Stimulated activated naive CD8-positive, alpha-beta T cell treated with anti-CD3 and anti-CD28 coated beads, Interleukin-15, amount 100 ng/mL, for 72 hours (primary cell): ENCODE measurements around the gene ACAP2.
A peak's percentile ranks its signal among the peaks of the same experiment; 100 is the strongest.
"Not testable (repeated sequence)": the region's sequence is repeated elsewhere in the genome, so short reads cannot be mapped to it uniquely, and the experiment has no call there.

Experiments used
- ATAC-seq: fragments of 150-1000 bp; cut with Tn5 transposase; 2 replicates; pipeline ENCODE4 v1.10.0; 2021; ENCODE audit warnings: mild to moderate bottlenecking, moderate library complexity
- DNase-seq, 2 donors: peaks; one replicate each; pipeline ENCODE4 v3.0.0; 2021 to 2022
- H3K27ac Mint-ChIP-seq, 2 donors: one replicate each; pipeline ENCODE4 v1.8.0; 2022; ENCODE audit warnings: mild to moderate bottlenecking in 2 of 2, mixed read lengths in 2 of 2, moderate library complexity in 2 of 2
- H3K27me3 Mint-ChIP-seq: one replicate; pipeline ENCODE4 v1.8.0; 2022; ENCODE audit warnings: mixed read lengths
- H3K4me1 Mint-ChIP-seq: one replicate; pipeline ENCODE4 v1.8.0; 2022; ENCODE audit warnings: mild to moderate bottlenecking, mixed read lengths
- H3K4me3 Mint-ChIP-seq, 2 donors: one replicate each; pipeline ENCODE4 v1.8.0; 2022; ENCODE audit warnings: mild to moderate bottlenecking in 2 of 2, mixed read lengths in 2 of 2, moderate library complexity in 1 of 2
- H3K9me3 Mint-ChIP-seq, 2 donors: one replicate each; pipeline ENCODE4 v1.8.0; 2022; ENCODE audit warnings: mixed read lengths in 2 of 2

The ACAP2 gene, protein sequence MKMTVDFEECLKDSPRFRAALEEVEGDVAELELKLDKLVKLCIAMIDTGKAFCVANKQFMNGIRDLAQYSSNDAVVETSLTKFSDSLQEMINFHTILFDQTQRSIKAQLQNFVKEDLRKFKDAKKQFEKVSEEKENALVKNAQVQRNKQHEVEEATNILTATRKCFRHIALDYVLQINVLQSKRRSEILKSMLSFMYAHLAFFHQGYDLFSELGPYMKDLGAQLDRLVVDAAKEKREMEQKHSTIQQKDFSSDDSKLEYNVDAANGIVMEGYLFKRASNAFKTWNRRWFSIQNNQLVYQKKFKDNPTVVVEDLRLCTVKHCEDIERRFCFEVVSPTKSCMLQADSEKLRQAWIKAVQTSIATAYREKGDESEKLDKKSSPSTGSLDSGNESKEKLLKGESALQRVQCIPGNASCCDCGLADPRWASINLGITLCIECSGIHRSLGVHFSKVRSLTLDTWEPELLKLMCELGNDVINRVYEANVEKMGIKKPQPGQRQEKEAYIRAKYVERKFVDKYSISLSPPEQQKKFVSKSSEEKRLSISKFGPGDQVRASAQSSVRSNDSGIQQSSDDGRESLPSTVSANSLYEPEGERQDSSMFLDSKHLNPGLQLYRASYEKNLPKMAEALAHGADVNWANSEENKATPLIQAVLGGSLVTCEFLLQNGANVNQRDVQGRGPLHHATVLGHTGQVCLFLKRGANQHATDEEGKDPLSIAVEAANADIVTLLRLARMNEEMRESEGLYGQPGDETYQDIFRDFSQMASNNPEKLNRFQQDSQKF

GRCh38 chr3:195442573-195443390 lies at the start of gene ACAP2:
TSS of gene ACAP2 (minus strand) at chr3:195443020. CDS start at chr3:195442847, 173 bp downstream.
- H3K27ac Mint-ChIP-seq, result peak within 1 kb of the TSS; percentile 90 to 97
- ATAC-seq (peak; percentile 94), DNase-seq (peak; percentile 99 to 100)
- H3K27me3 Mint-ChIP-seq, result no peaks in the 10 kb centered on the region
- peaks cover 59% of the 10 kb centered on the region for H3K4me1 Mint-ChIP-seq
- H3K9me3 Mint-ChIP-seq, result no peaks in the 10 kb centered on the region
- peak within 1 kb of the TSS; percentile 95 to 96 for H3K4me3 Mint-ChIP-seq

- DNase-seq (no peak), ATAC-seq (no peak)
- no peak overlapping the region for H3K4me3 Mint-ChIP-seq
- H3K27me3 Mint-ChIP-seq, result peaks cover 22% of the 10 kb centered on the region
- no peaks in the 10 kb centered on the region for H3K4me1 Mint-ChIP-seq
- no peaks in the 10 kb centered on the region for H3K9me3 Mint-ChIP-seq
- no peak overlapping the region for H3K27ac Mint-ChIP-seq
Observed at GRCh38 chr3:195475614-195476013, 32.8 kb upstream of the ACAP2 start.

DNA sequence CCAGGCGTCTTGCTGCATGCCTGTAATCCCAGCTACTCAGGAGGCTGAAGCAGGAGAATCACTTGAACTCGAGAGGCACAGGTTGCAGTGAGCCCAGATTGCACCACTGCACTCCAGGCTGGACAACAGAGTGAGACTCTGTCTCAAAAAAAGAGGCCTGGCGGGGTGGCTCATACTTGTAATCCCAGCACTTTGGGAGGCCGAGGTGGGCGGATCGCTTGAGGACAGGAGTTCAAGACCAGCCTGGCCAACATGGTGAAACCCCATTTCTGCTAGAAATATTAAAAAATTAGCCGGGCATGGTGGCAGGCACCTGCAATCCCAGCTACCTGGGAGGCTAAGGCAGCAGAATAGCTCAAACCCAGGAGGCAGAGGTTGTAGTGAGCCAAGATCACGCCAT lies 32.3 kb upstream of the ACAP2 start:
- ATAC-seq, H3K4me3 Mint-ChIP-seq, H3K27ac Mint-ChIP-seq, H3K9me3 Mint-ChIP-seq, DNase-seq, H3K4me1 Mint-ChIP-seq: not testable (repeated sequence)
- H3K27me3 Mint-ChIP-seq, result peaks cover 22% of the 10 kb centered on the region

DNA sequence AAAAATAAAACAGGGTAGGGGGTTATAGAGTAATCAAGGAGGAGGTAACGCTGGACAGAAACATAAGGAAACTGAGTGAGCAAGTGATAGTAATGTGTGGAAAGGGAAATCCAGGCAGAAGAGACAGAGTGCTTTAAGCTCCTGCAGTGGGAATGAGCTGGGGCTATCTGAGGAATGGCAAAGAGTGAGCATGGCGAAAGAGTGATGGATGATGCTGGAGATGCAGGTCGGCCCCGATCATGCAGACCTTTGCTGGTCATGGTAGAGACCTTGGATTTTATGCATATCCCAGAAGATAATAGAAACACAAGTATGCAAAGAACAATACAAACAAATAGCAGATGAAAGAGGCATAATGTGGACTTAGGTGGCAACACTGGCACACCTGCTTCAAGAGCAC lies 26.0 kb upstream of the ACAP2 start:
- peak overlapping the region in 1 of 2 donors; percentile 45 for H3K4me3 Mint-ChIP-seq
- peak overlapping the region; percentile 86 to 90 for H3K27ac Mint-ChIP-seq
- DNase-seq, result no peak
- no peaks in the 10 kb centered on the region for H3K27me3 Mint-ChIP-seq
- peaks cover 17% of the 10 kb centered on the region for H3K4me1 Mint-ChIP-seq
- H3K9me3 Mint-ChIP-seq, result peaks cover 16 to 31% of the 10 kb centered on the region in 2 donors
- ATAC-seq, result no peak

DNA sequence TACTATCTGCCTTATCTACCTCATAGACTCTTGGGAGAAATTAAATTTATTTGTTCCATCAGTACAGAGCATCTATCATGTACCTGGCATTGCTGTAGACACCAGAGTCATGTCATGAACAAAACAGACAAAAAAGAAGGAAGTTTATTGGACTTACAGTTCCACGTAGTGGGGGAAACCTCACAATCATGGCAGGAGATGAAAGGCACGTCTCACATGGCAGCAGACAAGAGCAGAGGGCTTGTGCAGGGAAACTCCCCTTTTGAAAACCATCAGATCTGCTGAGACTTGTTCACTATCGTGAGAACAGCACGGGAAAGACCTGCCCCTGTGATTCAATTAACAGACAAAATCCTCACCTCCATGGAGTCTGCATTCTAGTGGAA lies 25.6 kb upstream of the ACAP2 start:
- ATAC-seq (peak; percentile 71), DNase-seq (peak in 1 of 2 donors; percentile 36)
- Mint-ChIP-seq H3K9me3 (peaks cover 16 to 31% of the 10 kb centered on the region in 2 donors), H3K27ac (peak overlapping the region; percentile 86 to 90), H3K4me1 (peaks cover 17% of the 10 kb centered on the region), H3K27me3 (no peaks in the 10 kb centered on the region), H3K4me3 (peak overlapping the region; percentile 27 to 45)

GRCh38 chr3:195467641-195468390 lies 25.0 kb upstream of the ACAP2 start:
- Mint-ChIP-seq H3K27ac (peak overlapping the region; percentile 86 to 90), H3K9me3 (peaks cover 16 to 31% of the 10 kb centered on the region in 2 donors), H3K4me3 (peak overlapping the region; percentile 27 to 45), H3K4me1 (peaks cover 17% of the 10 kb centered on the region), H3K27me3 (no peaks in the 10 kb centered on the region)
- DNase-seq (peak in 1 of 2 donors; percentile 21), ATAC-seq (peak; percentile 96)

- no peak overlapping the region for H3K4me3 Mint-ChIP-seq
- peaks cover 16 to 31% of the 10 kb centered on the region in 2 donors for H3K9me3 Mint-ChIP-seq
- H3K27me3 Mint-ChIP-seq, result no peaks in the 10 kb centered on the region
- no peak for DNase-seq
- H3K4me1 Mint-ChIP-seq, result peaks cover 17% of the 10 kb centered on the region
- ATAC-seq, result no peak
- peak overlapping the region in 1 of 2 donors; percentile 73 for H3K27ac Mint-ChIP-seq
Observed at GRCh38 chr3:195466251-195466650, 23.4 kb upstream of the ACAP2 start.

DNA sequence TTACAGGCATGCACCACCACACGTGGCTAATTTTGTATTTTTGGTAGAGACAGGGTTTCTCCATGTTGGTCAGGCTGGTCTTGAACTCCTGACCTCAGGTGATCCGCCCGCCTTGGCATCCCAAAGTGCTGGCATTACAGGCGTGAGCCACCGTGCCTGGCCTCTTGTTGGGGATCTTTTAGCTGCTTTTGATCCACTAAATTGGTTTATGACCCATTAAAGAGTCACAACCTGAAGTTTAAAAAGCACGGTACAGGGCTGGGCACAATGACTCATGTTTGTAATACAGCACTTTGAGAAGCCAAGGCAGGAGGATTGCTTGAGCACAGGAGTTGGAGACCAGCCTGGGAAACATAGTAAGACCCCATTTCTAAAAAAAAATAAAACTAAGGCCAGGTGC lies 20.1 kb upstream of the ACAP2 start:
- not testable (repeated sequence) for DNase-seq, H3K27me3 Mint-ChIP-seq
- peaks cover 0 to 13% of the 10 kb centered on the region in 2 donors for H3K9me3 Mint-ChIP-seq

DNA sequence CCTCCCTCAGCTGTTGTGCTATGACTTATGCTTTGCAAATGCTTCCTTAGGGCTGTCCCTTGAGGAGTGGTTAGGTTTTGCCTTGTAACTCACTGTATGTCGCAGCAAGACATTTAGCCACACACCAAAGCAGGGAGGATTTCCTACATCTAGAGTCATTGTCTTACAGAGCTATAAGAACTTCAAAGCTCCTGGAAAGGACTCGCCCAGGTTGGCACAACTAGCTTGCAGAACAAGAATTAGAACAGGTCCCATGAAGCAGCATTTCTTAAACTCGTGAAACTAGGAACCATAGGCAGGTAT lies 19.4 kb upstream of the ACAP2 start:
- H3K4me3 Mint-ChIP-seq, result no peak overlapping the region
- DNase-seq, result no peak
- no peak for ATAC-seq
- H3K27me3 Mint-ChIP-seq, result no peaks in the 10 kb centered on the region
- no peak overlapping the region for H3K27ac Mint-ChIP-seq
- peaks cover 0 to 6% of the 10 kb centered on the region in 2 donors for H3K9me3 Mint-ChIP-seq
- peaks cover 12% of the 10 kb centered on the region for H3K4me1 Mint-ChIP-seq

More for the DNA sequence above, 20.1 kb upstream of the ACAP2 start:
- H3K4me1 Mint-ChIP-seq, result peaks cover 18% of the 10 kb centered on the region
- ATAC-seq, H3K4me3 Mint-ChIP-seq, H3K27ac Mint-ChIP-seq: not testable (repeated sequence)

- Mint-ChIP-seq H3K27me3 (no peaks in the 10 kb centered on the region), H3K4me1 (peaks cover 12% of the 10 kb centered on the region), H3K27ac (peak overlapping the region in 1 of 2 donors; percentile 20), H3K4me3 (no peak overlapping the region), H3K9me3 (peaks cover 0 to 1% of the 10 kb centered on the region in 2 donors)
- ATAC-seq (no peak), DNase-seq (no peak)
Observed at GRCh38 chr3:195461594-195462307, 18.9 kb upstream of the ACAP2 start.

DNA sequence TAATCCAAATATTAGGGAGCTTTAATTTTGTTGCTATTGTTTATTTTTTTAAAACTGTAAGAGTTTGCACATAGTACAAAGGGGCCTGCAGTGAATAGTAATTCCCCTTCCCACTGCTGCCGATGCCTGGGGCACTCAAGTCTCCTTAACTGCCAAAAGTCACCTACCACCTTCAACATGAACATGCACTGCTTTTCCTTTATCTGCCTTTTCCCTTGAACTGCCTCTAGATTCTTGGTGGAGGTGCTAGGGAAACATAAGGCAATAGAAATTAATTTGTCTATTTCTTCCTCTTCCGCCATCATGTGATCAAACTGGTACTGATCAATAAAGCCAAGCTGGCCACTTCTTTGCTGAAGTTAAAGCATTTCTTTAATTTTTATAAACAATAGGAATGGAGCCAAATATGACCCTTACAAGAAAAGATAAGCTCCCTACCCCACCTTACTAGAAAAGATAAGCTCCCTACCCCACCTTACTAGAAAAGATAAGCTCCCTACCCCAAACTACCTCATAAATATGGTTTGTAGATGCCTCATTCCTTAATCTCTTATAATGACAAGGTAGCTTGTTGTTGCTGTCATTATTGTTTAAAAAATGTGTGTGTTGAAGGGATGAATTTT lies 17.4 kb upstream of the ACAP2 start:
- Mint-ChIP-seq H3K4me1 (peaks cover 24% of the 10 kb centered on the region), H3K27me3 (no peaks in the 10 kb centered on the region), H3K9me3 (no peaks in the 10 kb centered on the region), H3K27ac (no peak overlapping the region), H3K4me3 (no peak overlapping the region)
- DNase-seq (no peak), ATAC-seq (no peak)

- H3K27ac Mint-ChIP-seq, result peak overlapping the region; percentile 67 to 70
- H3K4me1 Mint-ChIP-seq, result peaks cover 24% of the 10 kb centered on the region
- H3K9me3 Mint-ChIP-seq, result peaks cover 7 to 9% of the 10 kb centered on the region in 2 donors
- DNase-seq, result no peak
- H3K4me3 Mint-ChIP-seq, result peak overlapping the region; percentile 60 to 63
- ATAC-seq, result peak; percentile 93
- H3K27me3 Mint-ChIP-seq, result no peaks in the 10 kb centered on the region
Observed at GRCh38 chr3:195458316-195458717, 15.5 kb upstream of the ACAP2 start.

DNA sequence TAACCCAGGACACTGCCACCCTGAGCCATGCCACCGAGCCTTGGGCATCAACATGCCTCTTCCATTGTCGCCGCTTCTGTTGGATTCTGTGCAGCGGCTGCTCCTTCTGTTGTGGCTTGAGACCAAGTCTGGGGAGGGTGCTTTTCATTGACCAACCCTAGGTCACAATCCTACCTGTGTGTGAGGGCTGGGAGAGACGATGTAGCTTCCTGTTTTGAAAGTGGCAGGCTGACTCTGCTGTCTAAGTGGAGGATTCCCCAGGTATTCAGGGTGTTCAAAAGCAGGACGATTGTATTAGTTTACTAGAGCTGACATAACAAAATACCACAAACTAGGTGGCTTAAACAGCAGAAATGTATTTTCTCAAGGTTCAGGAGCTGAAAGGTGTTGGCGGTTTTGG lies 13.0 kb upstream of the ACAP2 start:
- DNase-seq, result no peak
- Mint-ChIP-seq H3K27me3 (no peaks in the 10 kb centered on the region), H3K9me3 (peaks cover 7 to 9% of the 10 kb centered on the region in 2 donors), H3K4me1 (peaks cover 24% of the 10 kb centered on the region), H3K27ac (no peak overlapping the region), H3K4me3 (no peak overlapping the region)
- peak; percentile 28 for ATAC-seq

DNA sequence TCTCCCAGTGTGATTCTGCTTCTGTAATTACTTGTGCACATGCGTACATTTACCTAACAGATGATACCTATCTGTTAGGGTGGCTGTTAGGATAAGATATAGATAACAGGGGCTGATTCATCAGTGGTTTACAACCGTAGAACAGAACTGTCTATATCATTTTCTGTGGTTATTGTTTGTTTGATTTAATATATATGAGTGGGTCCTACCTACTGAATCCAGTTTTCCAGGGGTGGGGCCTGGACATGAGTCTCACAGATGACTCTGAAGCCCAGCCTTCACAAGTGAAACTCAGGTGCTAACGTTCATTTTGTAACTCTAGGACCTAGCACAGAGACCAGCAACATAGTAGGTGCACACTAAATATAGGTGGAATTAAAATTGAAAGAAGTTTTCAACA lies 10.4 kb upstream of the ACAP2 start:
- DNase-seq (no peak), ATAC-seq (no peak)
- H3K4me1 Mint-ChIP-seq, result peaks cover 17% of the 10 kb centered on the region
- H3K27ac Mint-ChIP-seq, result no peak overlapping the region
- peaks cover 7 to 9% of the 10 kb centered on the region in 2 donors for H3K9me3 Mint-ChIP-seq
- H3K4me3 Mint-ChIP-seq, result no peak overlapping the region
- no peaks in the 10 kb centered on the region for H3K27me3 Mint-ChIP-seq
